Measurements from ENCODE around the gene DYNLT5. TPM values are rescaled to one million over a fixed set of nuclear protein-coding genes. Genes with fewer than 3 reads are reported as not detected.

DYNLT5 gene
- total RNA-seq, 1 experiment from 2014 or later: 1.3 TPM

DNA sequence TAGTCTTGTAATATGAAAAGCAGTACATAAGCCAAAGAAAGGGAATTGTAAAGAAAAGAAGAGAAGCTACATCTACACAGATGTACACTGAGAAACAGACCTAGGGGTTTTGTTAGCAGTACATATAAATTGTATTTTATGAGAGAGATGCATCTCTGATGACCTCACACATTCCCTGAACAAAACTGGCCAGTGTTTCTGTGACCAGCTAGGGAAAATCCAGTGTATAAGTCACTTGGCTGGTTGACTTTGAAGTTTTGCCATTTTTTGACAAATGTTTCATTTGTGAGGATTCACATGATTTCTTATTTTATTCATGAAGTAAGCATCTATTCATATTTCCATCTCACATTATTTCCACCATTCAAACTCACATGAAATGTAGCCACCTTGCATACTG is 28.3 kb upstream of the DYNLT5 start (continued):
- TF ChIP-seq ZNF423 (CRISPR knock-in tag; IDR thresholded peaks at IDR 0.05) (no peak), NR1H2 (CRISPR knock-in tag; IDR thresholded peaks at IDR 0.05) (no peak), ZNF317 (CRISPR knock-in tag; IDR thresholded peaks at IDR 0.05; ENCODE audit: borderline replicate concordance, low read depth) (no peak), ZNF416 (CRISPR knock-in tag; IDR thresholded peaks at IDR 0.05) (no peak), NR2C2 (CRISPR knock-in tag; IDR thresholded peaks at IDR 0.05) (no peak), RELA (CRISPR knock-in tag; IDR thresholded peaks at IDR 0.05; ENCODE audit: borderline replicate concordance) (no peak), JAZF1 (CRISPR knock-in tag; IDR thresholded peaks at IDR 0.05) (no peak), CREM (CRISPR knock-in tag; IDR thresholded peaks at IDR 0.05) (no peak)
- TF ChIP-seq, protein P1, sequence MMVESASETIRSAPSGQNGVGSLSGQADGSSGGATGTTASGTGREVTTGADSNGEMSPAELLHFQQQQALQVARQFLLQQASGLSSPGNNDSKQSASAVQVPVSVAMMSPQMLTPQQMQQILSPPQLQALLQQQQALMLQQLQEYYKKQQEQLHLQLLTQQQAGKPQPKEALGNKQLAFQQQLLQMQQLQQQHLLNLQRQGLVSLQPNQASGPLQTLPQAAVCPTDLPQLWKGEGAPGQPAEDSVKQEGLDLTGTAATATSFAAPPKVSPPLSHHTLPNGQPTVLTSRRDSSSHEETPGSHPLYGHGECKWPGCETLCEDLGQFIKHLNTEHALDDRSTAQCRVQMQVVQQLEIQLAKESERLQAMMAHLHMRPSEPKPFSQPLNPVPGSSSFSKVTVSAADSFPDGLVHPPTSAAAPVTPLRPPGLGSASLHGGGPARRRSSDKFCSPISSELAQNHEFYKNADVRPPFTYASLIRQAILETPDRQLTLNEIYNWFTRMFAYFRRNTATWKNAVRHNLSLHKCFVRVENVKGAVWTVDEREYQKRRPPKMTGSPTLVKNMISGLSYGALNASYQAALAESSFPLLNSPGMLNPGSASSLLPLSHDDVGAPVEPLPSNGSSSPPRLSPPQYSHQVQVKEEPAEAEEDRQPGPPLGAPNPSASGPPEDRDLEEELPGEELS (CRISPR knock-in tag; IDR thresholded peaks at IDR 0.05): no peak
- TF ChIP-seq, protein P2, sequence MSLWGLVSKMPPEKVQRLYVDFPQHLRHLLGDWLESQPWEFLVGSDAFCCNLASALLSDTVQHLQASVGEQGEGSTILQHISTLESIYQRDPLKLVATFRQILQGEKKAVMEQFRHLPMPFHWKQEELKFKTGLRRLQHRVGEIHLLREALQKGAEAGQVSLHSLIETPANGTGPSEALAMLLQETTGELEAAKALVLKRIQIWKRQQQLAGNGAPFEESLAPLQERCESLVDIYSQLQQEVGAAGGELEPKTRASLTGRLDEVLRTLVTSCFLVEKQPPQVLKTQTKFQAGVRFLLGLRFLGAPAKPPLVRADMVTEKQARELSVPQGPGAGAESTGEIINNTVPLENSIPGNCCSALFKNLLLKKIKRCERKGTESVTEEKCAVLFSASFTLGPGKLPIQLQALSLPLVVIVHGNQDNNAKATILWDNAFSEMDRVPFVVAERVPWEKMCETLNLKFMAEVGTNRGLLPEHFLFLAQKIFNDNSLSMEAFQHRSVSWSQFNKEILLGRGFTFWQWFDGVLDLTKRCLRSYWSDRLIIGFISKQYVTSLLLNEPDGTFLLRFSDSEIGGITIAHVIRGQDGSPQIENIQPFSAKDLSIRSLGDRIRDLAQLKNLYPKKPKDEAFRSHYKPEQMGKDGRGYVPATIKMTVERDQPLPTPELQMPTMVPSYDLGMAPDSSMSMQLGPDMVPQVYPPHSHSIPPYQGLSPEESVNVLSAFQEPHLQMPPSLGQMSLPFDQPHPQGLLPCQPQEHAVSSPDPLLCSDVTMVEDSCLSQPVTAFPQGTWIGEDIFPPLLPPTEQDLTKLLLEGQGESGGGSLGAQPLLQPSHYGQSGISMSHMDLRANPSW (CRISPR knock-in tag; conservative IDR thresholded peaks at IDR 0.05; ENCODE audit: low read depth): no peak
- TF ChIP-seq, protein P3, sequence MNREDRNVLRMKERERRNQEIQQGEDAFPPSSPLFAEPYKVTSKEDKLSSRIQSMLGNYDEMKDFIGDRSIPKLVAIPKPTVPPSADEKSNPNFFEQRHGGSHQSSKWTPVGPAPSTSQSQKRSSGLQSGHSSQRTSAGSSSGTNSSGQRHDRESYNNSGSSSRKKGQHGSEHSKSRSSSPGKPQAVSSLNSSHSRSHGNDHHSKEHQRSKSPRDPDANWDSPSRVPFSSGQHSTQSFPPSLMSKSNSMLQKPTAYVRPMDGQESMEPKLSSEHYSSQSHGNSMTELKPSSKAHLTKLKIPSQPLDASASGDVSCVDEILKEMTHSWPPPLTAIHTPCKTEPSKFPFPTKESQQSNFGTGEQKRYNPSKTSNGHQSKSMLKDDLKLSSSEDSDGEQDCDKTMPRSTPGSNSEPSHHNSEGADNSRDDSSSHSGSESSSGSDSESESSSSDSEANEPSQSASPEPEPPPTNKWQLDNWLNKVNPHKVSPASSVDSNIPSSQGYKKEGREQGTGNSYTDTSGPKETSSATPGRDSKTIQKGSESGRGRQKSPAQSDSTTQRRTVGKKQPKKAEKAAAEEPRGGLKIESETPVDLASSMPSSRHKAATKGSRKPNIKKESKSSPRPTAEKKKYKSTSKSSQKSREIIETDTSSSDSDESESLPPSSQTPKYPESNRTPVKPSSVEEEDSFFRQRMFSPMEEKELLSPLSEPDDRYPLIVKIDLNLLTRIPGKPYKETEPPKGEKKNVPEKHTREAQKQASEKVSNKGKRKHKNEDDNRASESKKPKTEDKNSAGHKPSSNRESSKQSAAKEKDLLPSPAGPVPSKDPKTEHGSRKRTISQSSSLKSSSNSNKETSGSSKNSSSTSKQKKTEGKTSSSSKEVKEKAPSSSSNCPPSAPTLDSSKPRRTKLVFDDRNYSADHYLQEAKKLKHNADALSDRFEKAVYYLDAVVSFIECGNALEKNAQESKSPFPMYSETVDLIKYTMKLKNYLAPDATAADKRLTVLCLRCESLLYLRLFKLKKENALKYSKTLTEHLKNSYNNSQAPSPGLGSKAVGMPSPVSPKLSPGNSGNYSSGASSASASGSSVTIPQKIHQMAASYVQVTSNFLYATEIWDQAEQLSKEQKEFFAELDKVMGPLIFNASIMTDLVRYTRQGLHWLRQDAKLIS (CRISPR knock-in tag; IDR thresholded peaks at IDR 0.05; ENCODE audit: borderline replicate concordance): no peak
- TF ChIP-seq, protein P4, sequence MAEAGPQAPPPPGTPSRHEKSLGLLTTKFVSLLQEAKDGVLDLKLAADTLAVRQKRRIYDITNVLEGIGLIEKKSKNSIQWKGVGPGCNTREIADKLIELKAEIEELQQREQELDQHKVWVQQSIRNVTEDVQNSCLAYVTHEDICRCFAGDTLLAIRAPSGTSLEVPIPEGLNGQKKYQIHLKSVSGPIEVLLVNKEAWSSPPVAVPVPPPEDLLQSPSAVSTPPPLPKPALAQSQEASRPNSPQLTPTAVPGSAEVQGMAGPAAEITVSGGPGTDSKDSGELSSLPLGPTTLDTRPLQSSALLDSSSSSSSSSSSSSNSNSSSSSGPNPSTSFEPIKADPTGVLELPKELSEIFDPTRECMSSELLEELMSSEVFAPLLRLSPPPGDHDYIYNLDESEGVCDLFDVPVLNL (CRISPR knock-in tag; IDR thresholded peaks at IDR 0.05; ENCODE audit: borderline replicate concordance, low read depth): no peak
- TF ChIP-seq, protein P5, sequence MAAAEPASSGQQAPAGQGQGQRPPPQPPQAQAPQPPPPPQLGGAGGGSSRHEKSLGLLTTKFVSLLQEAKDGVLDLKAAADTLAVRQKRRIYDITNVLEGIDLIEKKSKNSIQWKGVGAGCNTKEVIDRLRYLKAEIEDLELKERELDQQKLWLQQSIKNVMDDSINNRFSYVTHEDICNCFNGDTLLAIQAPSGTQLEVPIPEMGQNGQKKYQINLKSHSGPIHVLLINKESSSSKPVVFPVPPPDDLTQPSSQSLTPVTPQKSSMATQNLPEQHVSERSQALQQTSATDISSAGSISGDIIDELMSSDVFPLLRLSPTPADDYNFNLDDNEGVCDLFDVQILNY (CRISPR knock-in tag; IDR thresholded peaks at IDR 0.05): no peak

DNA sequence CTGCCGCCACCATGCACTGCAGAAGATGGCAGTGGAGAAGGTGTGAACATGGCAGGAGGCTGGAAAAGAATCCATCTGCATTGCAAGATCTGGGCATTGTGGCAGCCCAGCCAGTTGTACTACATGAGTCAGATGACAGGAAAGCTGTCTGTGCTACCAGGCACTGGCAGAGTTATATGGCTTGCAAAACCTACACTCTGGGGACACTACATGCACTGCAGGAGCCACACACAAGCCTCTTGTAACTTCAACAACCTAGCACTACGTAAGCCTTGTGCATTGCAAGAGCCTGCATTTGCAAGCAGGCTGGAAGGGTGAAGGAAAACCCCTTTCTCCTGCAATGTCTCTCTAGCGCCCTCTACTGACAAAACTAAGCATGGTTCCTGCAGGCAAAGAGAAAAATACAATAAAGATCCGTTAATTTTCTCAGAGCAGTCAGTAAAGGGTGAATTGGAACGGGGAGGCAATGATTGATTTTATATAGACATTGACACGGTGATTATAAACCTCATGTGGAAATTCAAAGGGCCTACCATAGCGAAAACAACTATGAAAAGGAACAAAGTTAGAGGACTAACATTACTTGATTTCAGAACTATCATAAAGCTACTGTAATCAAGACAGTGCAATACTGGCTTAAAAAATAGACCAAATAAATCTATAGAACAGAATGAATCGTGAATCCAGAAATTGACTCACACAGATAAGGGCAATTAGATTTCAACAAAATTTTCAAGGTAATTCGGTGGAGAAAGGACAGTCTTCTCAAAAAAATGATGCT is 26.2 kb upstream of the DYNLT5 start:
- Mint-ChIP-seq H3K27me3 (ENCODE audit: low read depth) (peaks cover 3% of the 10 kb centered on the region; the same call in 1 of the 2 replicates), H3K9me3 (peaks cover 6% of the 10 kb centered on the region), H3K4me3 (no peak overlapping the region), H3K4me1 (peaks cover 13% of the 10 kb centered on the region), H3K36me3 (no peaks in the 10 kb centered on the region), H3K27ac (no peak overlapping the region)
- ChIA-PET CTCF (interaction anchor here (0.6 to 2.3 kb wide), 8 partner anchors 13 to 475 kb away, joined by 3 to 6 read pairs (median 4); partner anchors contain the start of genes DYNLT5 and SGIP1), POLR2A (no interaction called here)
- ATAC-seq (peak; percentile 87), DNase-seq (ENCODE audit: low spot score) (peak; percentile 56)
- TF ChIP-seq, protein P6, sequence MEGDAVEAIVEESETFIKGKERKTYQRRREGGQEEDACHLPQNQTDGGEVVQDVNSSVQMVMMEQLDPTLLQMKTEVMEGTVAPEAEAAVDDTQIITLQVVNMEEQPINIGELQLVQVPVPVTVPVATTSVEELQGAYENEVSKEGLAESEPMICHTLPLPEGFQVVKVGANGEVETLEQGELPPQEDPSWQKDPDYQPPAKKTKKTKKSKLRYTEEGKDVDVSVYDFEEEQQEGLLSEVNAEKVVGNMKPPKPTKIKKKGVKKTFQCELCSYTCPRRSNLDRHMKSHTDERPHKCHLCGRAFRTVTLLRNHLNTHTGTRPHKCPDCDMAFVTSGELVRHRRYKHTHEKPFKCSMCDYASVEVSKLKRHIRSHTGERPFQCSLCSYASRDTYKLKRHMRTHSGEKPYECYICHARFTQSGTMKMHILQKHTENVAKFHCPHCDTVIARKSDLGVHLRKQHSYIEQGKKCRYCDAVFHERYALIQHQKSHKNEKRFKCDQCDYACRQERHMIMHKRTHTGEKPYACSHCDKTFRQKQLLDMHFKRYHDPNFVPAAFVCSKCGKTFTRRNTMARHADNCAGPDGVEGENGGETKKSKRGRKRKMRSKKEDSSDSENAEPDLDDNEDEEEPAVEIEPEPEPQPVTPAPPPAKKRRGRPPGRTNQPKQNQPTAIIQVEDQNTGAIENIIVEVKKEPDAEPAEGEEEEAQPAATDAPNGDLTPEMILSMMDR (IDR thresholded peaks at IDR 0.05): peak; percentile 92
- TF ChIP-seq, protein P7, sequence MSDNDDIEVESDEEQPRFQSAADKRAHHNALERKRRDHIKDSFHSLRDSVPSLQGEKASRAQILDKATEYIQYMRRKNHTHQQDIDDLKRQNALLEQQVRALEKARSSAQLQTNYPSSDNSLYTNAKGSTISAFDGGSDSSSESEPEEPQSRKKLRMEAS (CRISPR knock-in tag; IDR thresholded peaks at IDR 0.05): peak; percentile 58
- TF ChIP-seq, protein P8, sequence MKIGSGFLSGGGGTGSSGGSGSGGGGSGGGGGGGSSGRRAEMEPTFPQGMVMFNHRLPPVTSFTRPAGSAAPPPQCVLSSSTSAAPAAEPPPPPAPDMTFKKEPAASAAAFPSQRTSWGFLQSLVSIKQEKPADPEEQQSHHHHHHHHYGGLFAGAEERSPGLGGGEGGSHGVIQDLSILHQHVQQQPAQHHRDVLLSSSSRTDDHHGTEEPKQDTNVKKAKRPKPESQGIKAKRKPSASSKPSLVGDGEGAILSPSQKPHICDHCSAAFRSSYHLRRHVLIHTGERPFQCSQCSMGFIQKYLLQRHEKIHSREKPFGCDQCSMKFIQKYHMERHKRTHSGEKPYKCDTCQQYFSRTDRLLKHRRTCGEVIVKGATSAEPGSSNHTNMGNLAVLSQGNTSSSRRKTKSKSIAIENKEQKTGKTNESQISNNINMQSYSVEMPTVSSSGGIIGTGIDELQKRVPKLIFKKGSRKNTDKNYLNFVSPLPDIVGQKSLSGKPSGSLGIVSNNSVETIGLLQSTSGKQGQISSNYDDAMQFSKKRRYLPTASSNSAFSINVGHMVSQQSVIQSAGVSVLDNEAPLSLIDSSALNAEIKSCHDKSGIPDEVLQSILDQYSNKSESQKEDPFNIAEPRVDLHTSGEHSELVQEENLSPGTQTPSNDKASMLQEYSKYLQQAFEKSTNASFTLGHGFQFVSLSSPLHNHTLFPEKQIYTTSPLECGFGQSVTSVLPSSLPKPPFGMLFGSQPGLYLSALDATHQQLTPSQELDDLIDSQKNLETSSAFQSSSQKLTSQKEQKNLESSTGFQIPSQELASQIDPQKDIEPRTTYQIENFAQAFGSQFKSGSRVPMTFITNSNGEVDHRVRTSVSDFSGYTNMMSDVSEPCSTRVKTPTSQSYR (CRISPR knock-in tag; IDR thresholded peaks at IDR 0.05): no peak
- TF ChIP-seq ZNF671 (CRISPR knock-in tag; IDR thresholded peaks at IDR 0.05): 0 out of 2 replicates have a peak, but pooled peaks have one; percentile 25

Measured in WTC11 (cell line).